SK-N-SH (cell line): Measurements from ENCODE around the gene OR51S1.

ENCODE experiments used
- EZH2phosphoT487 ChIP-seq: fragments of 200-600 bp; sonication (generic); IDR thresholded peaks from 2 replicates; pipeline ENCODE4 v1.6.1; 2017; ENCODE audit warnings: low read depth, mixed run types, mild to moderate bottlenecking, antibody characterized with exemption, moderate library complexity, borderline replicate concordance
- FOSL2 ChIP-seq: IDR thresholded peaks from 2 replicates; pipeline ENCODE4 v1.4.0; 2012; ENCODE audit warnings: low read depth, mild to moderate bottlenecking, moderate library complexity, borderline replicate concordance
- FOXJ3 ChIP-seq: sonication (generic); formaldehyde crosslinking; IDR thresholded peaks from 2 replicates; pipeline ENCODE4 v1.5.1; 2020; ENCODE audit warnings: mild to moderate bottlenecking, missing genetic modification reagents
- GABPA ChIP-seq: IDR thresholded peaks from 2 replicates; pipeline ENCODE4 v1.4.0; 2012; ENCODE audit warnings: low read depth, mild to moderate bottlenecking
- MXI1 ChIP-seq: IDR thresholded peaks from 2 replicates; pipeline ENCODE4 v1.6.1; 2012; ENCODE audit warnings: mild to moderate bottlenecking, low read depth, low read length, improper control_type of control experiment
- POLR2AphosphoS5 ChIP-seq: IDR thresholded peaks from 2 replicates; pipeline ENCODE4 v1.6.1; 2012; ENCODE audit warnings: low read depth, low read length
- RFX5 ChIP-seq: IDR thresholded peaks from 2 replicates; pipeline ENCODE4 v1.6.1; 2012; ENCODE audit warnings: mild to moderate bottlenecking, improper control_type of control experiment, low read length
- TAF1 ChIP-seq: IDR thresholded peaks from 2 replicates; pipeline ENCODE4 v1.6.1; 2012; ENCODE audit warnings: low read depth, mild to moderate bottlenecking, low read length, moderate library complexity, borderline replicate concordance
- TCF12 ChIP-seq: IDR thresholded peaks from 2 replicates; pipeline ENCODE4 v1.4.0; 2012
- TF ChIP-seq, protein P1 (sequence below): fragments of 200-600 bp; sonication (generic); IDR thresholded peaks from 2 replicates; pipeline ENCODE4 v1.6.1; 2017; ENCODE audit warnings: antibody characterized with exemption, mild to moderate bottlenecking, moderate library complexity
- TF ChIP-seq, protein P2 (sequence below): IDR thresholded peaks from 2 replicates; pipeline ENCODE4 v1.6.1; 2012; ENCODE audit warnings: mild to moderate bottlenecking, low read depth, low read length, moderate library complexity
- TF ChIP-seq, protein P3 (sequence below): fragments of 150-350 bp; IDR thresholded peaks from 2 replicates; pipeline ENCODE4 v1.6.1; 2017; ENCODE audit warnings: antibody characterized with exemption, low read length, low read depth, borderline replicate concordance

DNA sequence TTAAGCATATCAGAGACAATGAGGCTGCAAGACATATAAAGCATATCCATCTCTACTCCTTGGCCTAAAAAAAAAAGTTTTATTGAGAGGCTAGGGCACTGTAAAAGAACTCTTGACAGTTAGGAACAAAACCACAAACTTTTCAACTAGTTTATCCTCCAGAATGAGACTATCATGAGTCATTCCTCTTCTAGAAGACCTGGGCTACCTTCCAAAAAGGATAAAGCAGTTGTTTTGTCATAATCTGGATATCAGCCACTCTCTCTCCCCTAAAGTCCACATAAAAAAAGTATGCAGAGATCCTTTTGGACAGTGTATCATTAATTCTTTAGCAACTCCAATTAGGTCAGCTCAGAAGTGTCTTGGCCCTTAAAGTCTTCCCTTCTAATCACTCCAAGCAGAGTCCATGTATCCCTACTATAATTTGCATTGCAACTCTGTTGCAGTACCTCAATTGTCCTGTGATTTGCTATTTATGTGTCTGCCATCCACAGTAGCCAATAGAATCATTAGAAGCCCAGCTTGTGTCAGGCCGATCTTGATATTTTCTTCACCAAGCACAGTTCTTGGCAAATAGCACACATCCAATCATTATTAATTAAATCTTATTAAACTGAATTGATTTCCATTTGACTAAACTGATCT lies 43.1 kb upstream of the OR51S1 start:
- TF ChIP-seq, protein P1, sequence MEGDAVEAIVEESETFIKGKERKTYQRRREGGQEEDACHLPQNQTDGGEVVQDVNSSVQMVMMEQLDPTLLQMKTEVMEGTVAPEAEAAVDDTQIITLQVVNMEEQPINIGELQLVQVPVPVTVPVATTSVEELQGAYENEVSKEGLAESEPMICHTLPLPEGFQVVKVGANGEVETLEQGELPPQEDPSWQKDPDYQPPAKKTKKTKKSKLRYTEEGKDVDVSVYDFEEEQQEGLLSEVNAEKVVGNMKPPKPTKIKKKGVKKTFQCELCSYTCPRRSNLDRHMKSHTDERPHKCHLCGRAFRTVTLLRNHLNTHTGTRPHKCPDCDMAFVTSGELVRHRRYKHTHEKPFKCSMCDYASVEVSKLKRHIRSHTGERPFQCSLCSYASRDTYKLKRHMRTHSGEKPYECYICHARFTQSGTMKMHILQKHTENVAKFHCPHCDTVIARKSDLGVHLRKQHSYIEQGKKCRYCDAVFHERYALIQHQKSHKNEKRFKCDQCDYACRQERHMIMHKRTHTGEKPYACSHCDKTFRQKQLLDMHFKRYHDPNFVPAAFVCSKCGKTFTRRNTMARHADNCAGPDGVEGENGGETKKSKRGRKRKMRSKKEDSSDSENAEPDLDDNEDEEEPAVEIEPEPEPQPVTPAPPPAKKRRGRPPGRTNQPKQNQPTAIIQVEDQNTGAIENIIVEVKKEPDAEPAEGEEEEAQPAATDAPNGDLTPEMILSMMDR: peak; percentile 38
- TF ChIP-seq, protein P2, sequence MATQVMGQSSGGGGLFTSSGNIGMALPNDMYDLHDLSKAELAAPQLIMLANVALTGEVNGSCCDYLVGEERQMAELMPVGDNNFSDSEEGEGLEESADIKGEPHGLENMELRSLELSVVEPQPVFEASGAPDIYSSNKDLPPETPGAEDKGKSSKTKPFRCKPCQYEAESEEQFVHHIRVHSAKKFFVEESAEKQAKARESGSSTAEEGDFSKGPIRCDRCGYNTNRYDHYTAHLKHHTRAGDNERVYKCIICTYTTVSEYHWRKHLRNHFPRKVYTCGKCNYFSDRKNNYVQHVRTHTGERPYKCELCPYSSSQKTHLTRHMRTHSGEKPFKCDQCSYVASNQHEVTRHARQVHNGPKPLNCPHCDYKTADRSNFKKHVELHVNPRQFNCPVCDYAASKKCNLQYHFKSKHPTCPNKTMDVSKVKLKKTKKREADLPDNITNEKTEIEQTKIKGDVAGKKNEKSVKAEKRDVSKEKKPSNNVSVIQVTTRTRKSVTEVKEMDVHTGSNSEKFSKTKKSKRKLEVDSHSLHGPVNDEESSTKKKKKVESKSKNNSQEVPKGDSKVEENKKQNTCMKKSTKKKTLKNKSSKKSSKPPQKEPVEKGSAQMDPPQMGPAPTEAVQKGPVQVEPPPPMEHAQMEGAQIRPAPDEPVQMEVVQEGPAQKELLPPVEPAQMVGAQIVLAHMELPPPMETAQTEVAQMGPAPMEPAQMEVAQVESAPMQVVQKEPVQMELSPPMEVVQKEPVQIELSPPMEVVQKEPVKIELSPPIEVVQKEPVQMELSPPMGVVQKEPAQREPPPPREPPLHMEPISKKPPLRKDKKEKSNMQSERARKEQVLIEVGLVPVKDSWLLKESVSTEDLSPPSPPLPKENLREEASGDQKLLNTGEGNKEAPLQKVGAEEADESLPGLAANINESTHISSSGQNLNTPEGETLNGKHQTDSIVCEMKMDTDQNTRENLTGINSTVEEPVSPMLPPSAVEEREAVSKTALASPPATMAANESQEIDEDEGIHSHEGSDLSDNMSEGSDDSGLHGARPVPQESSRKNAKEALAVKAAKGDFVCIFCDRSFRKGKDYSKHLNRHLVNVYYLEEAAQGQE: no peak
- no peak for TF ChIP-seq TAF1
- TF ChIP-seq RFX5: no peak
- 0 out of 2 replicates have a peak, but pooled peaks have one; percentile 29 for TF ChIP-seq TCF12
- no peak for TF ChIP-seq POLR2AphosphoS5
- TF ChIP-seq EZH2phosphoT487: no peak
- no peak for TF ChIP-seq MXI1
- TF ChIP-seq FOSL2: peak; percentile 38; the same call in 1 of the 2 replicates
- TF ChIP-seq, protein P3, sequence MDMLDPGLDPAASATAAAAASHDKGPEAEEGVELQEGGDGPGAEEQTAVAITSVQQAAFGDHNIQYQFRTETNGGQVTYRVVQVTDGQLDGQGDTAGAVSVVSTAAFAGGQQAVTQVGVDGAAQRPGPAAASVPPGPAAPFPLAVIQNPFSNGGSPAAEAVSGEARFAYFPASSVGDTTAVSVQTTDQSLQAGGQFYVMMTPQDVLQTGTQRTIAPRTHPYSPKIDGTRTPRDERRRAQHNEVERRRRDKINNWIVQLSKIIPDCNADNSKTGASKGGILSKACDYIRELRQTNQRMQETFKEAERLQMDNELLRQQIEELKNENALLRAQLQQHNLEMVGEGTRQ: no peak
- TF ChIP-seq FOXJ3: no peak
- no peak for TF ChIP-seq GABPA
